Neural crest cell (in vitro differentiated cells): Measurements from ENCODE around the gene FHIT. TPM values are rescaled to one million over a fixed set of nuclear protein-coding genes. Genes with fewer than 3 reads are reported as not detected.
A peak's percentile ranks its signal among the peaks of the same experiment; 100 is the strongest.

Experiments
- DNase-seq: peaks from one replicate; pipeline ENCODE4 v3.0.0; 2021; ENCODE audit warnings: low read depth, mixed read lengths, low spot score
- H3K27ac Mint-ChIP-seq: one replicate; pipeline ENCODE4 v1.8.0; 2021; ENCODE audit warnings: mild to moderate bottlenecking, mixed read lengths; ENCODE audit not compliant: unreplicated experiment
- H3K27me3 Mint-ChIP-seq: 2 replicates; pipeline ENCODE4 v1.8.0; 2021; ENCODE audit warnings: low read depth, mild to moderate bottlenecking, mixed read lengths
- H3K36me3 Mint-ChIP-seq: 2 replicates; pipeline ENCODE4 v1.8.0; 2021; ENCODE audit warnings: low read depth, mild to moderate bottlenecking, mixed read lengths
- H3K4me1 Mint-ChIP-seq: 2 replicates; pipeline ENCODE4 v1.8.0; 2021; ENCODE audit warnings: mixed read lengths
- H3K4me3 Mint-ChIP-seq: one replicate; pipeline ENCODE4 v1.8.0; 2021; ENCODE audit warnings: mild to moderate bottlenecking, mixed read lengths
- H3K9me3 Mint-ChIP-seq: 2 replicates; pipeline ENCODE4 v1.8.0; 2021; ENCODE audit warnings: mixed read lengths
- long read RNA-seq: library from polyadenylated mRNA; unstranded; transcript quantifications from one replicate; pipeline ENCODE4 v2.0.0, GENCODE V29; 2020
- total RNA-seq: library from RNA; stranded (reverse); gene quantifications from 2 replicates; pipeline ENCODE4 v1.2.1, GENCODE V29; 2021
- TF ChIP-seq, protein P1 (sequence below): fragments of 200-600 bp; sonication (generic); conservative IDR thresholded peaks from 2 replicates; pipeline ENCODE4 v1.5.0; 2021; ENCODE audit warnings: antibody characterized with exemption, mild to moderate bottlenecking

FHIT gene
- total RNA-seq: 4.7 and 5.2 TPM in 2 replicates
- long read RNA-seq, partial matches to known transcripts: 0 of 1 reads
- long read RNA-seq, other reads (novel, unspliced or antisense): 1 of 1 reads

DNA sequence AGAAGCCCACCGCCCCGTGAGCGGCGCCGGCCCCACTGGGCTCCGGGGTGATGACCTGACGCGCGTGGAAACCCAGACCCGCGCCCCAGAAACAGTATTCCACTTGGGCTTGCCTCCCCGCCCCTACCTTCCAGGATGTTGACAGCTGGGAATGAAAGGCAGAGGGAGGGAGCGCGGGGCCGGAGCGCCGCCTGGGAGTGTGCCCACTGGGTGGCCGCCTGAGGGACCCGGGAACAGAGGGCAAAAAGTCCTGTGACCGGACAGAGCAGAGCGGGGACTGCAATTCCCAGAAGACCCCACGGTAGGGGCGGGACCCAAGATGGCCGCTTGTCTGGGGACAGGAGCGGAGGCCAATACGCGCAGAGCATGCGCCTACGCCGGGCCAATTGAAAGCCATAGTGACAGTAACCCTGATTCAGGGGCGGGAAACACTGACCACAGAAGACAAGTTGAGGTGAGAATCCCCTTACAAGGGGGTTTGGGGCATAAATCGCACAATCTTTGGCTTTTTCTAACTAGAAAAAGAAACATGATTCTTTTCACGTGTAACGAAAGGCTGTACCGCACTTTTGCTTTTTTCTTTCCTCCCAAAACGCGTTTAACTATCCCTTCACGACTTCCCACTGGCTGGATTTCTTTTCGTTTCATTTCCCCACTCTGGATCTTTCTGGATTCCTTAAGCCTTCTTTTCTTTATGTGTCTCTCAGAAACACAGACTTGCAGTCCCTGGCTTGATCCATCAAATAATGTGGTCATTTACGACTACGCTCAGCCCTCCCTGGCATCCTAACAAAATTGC, at the start of gene FHIT:
TSS of gene FHIT (minus strand) at position 279 of the 799 bp plus-strand sequence.
- TF ChIP-seq, protein P1, sequence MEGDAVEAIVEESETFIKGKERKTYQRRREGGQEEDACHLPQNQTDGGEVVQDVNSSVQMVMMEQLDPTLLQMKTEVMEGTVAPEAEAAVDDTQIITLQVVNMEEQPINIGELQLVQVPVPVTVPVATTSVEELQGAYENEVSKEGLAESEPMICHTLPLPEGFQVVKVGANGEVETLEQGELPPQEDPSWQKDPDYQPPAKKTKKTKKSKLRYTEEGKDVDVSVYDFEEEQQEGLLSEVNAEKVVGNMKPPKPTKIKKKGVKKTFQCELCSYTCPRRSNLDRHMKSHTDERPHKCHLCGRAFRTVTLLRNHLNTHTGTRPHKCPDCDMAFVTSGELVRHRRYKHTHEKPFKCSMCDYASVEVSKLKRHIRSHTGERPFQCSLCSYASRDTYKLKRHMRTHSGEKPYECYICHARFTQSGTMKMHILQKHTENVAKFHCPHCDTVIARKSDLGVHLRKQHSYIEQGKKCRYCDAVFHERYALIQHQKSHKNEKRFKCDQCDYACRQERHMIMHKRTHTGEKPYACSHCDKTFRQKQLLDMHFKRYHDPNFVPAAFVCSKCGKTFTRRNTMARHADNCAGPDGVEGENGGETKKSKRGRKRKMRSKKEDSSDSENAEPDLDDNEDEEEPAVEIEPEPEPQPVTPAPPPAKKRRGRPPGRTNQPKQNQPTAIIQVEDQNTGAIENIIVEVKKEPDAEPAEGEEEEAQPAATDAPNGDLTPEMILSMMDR: no peak
- Mint-ChIP-seq H3K9me3 (peaks cover under 1% of the 10 kb centered on the region), H3K27ac (peak within 1 kb of the TSS; percentile 93), H3K27me3 (no peaks in the 10 kb centered on the region), H3K36me3 (no peaks in the 10 kb centered on the region), H3K4me1 (peaks cover 30% of the 10 kb centered on the region), H3K4me3 (peak within 1 kb of the TSS; percentile 93)
- peak; percentile 84 for DNase-seq

DNA sequence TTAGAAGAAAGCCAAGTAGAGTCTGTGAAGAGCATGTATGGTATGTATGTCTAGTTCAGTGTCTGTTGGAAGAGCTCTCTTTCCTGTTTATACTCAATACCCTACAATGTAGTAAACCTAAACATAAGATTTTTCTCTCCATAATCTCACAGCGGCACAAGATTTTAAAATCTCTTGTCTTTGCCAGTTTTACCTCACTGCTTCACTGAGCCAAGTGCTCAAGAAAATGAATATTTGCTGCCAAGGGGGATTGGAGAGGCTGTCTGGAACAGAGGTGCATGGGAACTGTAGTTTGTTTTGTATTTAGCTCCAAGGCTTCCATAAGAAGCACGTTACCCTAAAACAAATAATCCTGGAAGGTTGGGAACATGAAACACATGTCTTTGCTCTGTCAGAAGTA, 49.5 kb upstream of the FHIT start:
- no peak for DNase-seq
- H3K9me3 Mint-ChIP-seq: no peaks in the 10 kb centered on the region
- H3K27me3 Mint-ChIP-seq: no peaks in the 10 kb centered on the region
- H3K27ac Mint-ChIP-seq: no peak overlapping the region
- TF ChIP-seq, protein P1: no peak
- no peaks in the 10 kb centered on the region for H3K36me3 Mint-ChIP-seq
- no peaks in the 10 kb centered on the region for H3K4me1 Mint-ChIP-seq
- H3K4me3 Mint-ChIP-seq: no peak overlapping the region

DNA sequence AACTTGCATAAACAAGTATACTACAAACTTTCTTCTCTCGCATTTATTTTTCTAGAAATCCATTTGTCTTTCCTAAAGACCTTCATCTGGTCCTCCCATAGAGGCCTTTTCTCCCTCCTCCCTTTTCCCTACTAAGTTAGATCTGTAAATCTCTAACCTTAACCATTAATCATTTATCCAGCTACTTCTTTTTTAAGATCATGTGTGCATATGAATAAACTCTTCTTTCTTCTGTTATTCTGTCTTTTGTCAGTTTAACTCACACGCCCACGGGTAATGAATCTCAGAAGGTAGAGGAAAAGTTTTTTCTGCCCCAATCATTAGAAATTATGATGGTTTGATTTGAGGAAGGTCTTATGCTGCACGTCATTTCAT, 48.7 kb upstream of the FHIT start:
- no peaks in the 10 kb centered on the region for H3K4me1 Mint-ChIP-seq
- no peaks in the 10 kb centered on the region for H3K36me3 Mint-ChIP-seq
- H3K9me3 Mint-ChIP-seq: no peaks in the 10 kb centered on the region
- H3K27me3 Mint-ChIP-seq: no peaks in the 10 kb centered on the region
- no peak overlapping the region for H3K27ac Mint-ChIP-seq
- no peak overlapping the region for H3K4me3 Mint-ChIP-seq
- DNase-seq: no peak
- TF ChIP-seq, protein P1: no peak

DNA sequence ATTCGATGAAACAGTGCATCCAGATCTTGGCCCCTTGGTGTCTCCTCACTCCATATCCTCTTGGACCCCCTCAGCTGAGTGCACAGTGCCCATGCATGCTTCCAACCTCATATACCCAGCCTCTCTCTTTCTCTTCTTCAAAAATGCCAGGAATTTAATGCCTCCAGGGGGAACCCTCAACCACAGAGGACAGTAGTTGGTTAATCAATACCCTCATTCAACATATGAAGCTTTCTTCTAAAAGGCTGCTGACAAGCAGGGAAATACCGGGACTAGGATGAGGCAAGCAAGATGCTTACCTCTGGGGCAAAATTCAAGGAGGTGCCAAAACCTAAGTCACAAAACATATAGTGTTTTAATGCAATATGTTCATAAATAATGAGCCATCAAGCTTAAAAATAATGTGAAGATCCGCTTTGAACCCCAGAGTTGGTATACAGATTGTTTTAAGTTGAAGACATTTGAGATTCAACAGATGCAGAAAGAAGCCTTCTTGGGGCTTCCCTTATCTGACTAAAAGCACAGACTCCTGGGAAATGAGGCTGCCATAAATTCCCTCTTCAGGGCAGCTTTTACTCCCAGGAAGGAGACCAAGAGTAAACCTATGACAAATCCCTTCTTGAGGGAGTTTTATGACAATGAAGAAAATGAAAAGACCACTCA, 48.2 kb upstream of the FHIT start:
- Mint-ChIP-seq H3K9me3 (no peaks in the 10 kb centered on the region), H3K27ac (no peak overlapping the region), H3K36me3 (no peaks in the 10 kb centered on the region), H3K27me3 (no peaks in the 10 kb centered on the region), H3K4me3 (no peak overlapping the region), H3K4me1 (no peaks in the 10 kb centered on the region)
- TF ChIP-seq, protein P1: no peak
- DNase-seq: no peak

DNA sequence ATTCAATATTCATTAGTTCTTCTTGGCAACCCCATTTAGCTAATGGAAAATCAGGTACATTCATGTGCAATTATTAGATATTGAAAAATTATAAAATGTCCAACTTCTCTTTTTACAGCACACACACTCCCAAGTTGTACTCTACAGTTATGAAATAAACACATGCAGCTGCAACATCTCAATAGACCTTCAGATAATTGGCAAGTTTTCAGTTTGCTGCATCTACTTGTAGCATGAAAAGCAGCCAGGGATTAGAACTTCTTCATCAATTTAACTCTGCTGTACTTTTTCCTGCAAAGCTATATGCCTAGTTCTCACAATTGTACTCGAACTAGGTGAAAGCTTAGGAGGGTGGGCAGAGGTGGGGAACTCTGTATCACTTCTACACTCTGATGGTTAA, 46.6 kb upstream of the FHIT start:
- Mint-ChIP-seq H3K4me1 (no peaks in the 10 kb centered on the region), H3K27ac (no peak overlapping the region)
- no peak for DNase-seq

More for the DNA sequence above, 46.6 kb upstream of the FHIT start:
- H3K36me3 Mint-ChIP-seq: no peaks in the 10 kb centered on the region
- no peak overlapping the region for H3K4me3 Mint-ChIP-seq
- H3K27me3 Mint-ChIP-seq: no peaks in the 10 kb centered on the region
- TF ChIP-seq, protein P1: no peak
- H3K9me3 Mint-ChIP-seq: no peaks in the 10 kb centered on the region
